Measurements from ENCODE around the gene STX11. TPM values are rescaled to one million over a fixed set of nuclear protein-coding genes. Genes with fewer than 3 reads are reported as not detected.
"Not testable (repeated sequence)": the region's sequence is repeated elsewhere in the genome, so short reads cannot be mapped to it uniquely, and the experiment has no call there.

Gene STX11
- total RNA-seq, 1 experiment from 2014 or later, result 0.17 TPM

DNA sequence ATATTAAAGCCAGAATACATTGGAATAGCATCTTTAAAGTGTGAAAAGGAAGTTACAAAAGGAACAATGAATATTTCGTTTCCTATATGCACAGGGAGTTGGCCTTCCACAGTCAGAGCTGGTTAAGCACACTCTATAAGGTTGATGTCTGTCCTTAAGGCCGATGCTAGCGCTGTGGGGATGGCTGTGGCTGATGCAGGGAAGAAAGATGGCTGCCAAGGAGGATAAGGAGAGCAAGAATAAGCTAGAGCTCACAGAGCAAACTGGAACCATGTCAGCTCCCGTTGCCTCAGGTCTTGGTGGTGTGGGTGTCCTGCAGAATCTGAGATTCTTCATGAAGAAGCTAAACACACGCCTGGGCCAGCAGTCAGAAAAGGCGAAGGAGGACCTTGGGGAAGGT is 20.8 kb upstream of the STX11 start:
- Histone ChIP-seq H3K27me3 (ENCODE audit: insufficient read depth, low read depth) (no peaks in the 10 kb centered on the region), H3K4me2 (no peak overlapping the region), H3K9me3 (ENCODE audit: insufficient read depth, low read depth) (no peaks in the 10 kb centered on the region), H4K20me1 (ENCODE audit: insufficient read depth) (no peaks in the 10 kb centered on the region), H3K27ac (no peak overlapping the region), H3K9me2 (ENCODE audit: insufficient read depth) (no peaks in the 10 kb centered on the region), H3K4me1 (replicated peaks; ENCODE audit: insufficient read depth) (peaks cover 13% of the 10 kb centered on the region), H3K79me2 (ENCODE audit: low read depth) (no peaks in the 10 kb centered on the region), H3K36me3 (ENCODE audit: low read depth) (no peaks in the 10 kb centered on the region), H3F3A (ENCODE audit: insufficient read depth, low read depth) (no peaks in the 10 kb centered on the region; the same call in 1 of the 2 replicates), H3K4me3 (no peak overlapping the region), H2AFZ (no peak overlapping the region)
- TF ChIP-seq, protein P1, sequence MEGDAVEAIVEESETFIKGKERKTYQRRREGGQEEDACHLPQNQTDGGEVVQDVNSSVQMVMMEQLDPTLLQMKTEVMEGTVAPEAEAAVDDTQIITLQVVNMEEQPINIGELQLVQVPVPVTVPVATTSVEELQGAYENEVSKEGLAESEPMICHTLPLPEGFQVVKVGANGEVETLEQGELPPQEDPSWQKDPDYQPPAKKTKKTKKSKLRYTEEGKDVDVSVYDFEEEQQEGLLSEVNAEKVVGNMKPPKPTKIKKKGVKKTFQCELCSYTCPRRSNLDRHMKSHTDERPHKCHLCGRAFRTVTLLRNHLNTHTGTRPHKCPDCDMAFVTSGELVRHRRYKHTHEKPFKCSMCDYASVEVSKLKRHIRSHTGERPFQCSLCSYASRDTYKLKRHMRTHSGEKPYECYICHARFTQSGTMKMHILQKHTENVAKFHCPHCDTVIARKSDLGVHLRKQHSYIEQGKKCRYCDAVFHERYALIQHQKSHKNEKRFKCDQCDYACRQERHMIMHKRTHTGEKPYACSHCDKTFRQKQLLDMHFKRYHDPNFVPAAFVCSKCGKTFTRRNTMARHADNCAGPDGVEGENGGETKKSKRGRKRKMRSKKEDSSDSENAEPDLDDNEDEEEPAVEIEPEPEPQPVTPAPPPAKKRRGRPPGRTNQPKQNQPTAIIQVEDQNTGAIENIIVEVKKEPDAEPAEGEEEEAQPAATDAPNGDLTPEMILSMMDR (conservative IDR thresholded peaks at IDR 0.05), result no peak
- TF ChIP-seq EZH2 (IDR thresholded peaks at IDR 0.05; ENCODE audit: low read depth), result no peak
- intact Hi-C loops (cut with micrococcal nuclease; ENCODE audit: unreplicated experiment), result no loop called here
- no TSS peak for BruUV-seq (replicated peaks)
- ChIA-PET POLR2A (ENCODE audit: unreplicated experiment) (no interaction called here), CTCF (no interaction called here)
- DNase-seq, result no peak

- H3K4me1 ChIP-seq (replicated peaks; ENCODE audit: insufficient read depth), result peaks cover 13% of the 10 kb centered on the region
- H4K20me1 ChIP-seq (ENCODE audit: insufficient read depth), result no peaks in the 10 kb centered on the region
- no peaks in the 10 kb centered on the region for H3K9me2 ChIP-seq (ENCODE audit: insufficient read depth)
- peak in 1 of 2 experiments; percentile 80 for DNase-seq
- H3K4me2 ChIP-seq, result peak overlapping the region; percentile 32
- peak overlapping the region; percentile 33; the same call in 1 of the 2 replicates for H3K27ac ChIP-seq
- H3K36me3 ChIP-seq (ENCODE audit: low read depth), result no peaks in the 10 kb centered on the region
- CTCF ChIA-PET, result interaction anchor here (0.6 kb wide), 1 partner anchor 1756 kb away, joined by 4 read pairs; no protein-coding TSS in a partner anchor
- no peak overlapping the region for H3K4me3 ChIP-seq
- no TSS peak for BruUV-seq (replicated peaks)
- no peak overlapping the region for H2AFZ ChIP-seq
- POLR2A ChIA-PET (ENCODE audit: unreplicated experiment), result no interaction called here
- H3K9me3 ChIP-seq (ENCODE audit: insufficient read depth, low read depth), result no peaks in the 10 kb centered on the region
- TF ChIP-seq, protein P1 (conservative IDR thresholded peaks at IDR 0.05), result no peak
- TF ChIP-seq EZH2 (IDR thresholded peaks at IDR 0.05; ENCODE audit: low read depth), result no peak
- no peaks in the 10 kb centered on the region for H3K79me2 ChIP-seq (ENCODE audit: low read depth)
- H3K27me3 ChIP-seq (ENCODE audit: insufficient read depth, low read depth), result no peaks in the 10 kb centered on the region
- H3F3A ChIP-seq (ENCODE audit: insufficient read depth, low read depth), result no peaks in the 10 kb centered on the region; the same call in 1 of the 2 replicates
- intact Hi-C loops (cut with micrococcal nuclease; ENCODE audit: unreplicated experiment), result no loop called here
Measured at GRCh38 chr6:144131248-144131709, 19.0 kb upstream of the STX11 start.

- H3K9me3 ChIP-seq (ENCODE audit: insufficient read depth, low read depth); H2AFZ ChIP-seq; H3K9me2 ChIP-seq (ENCODE audit: insufficient read depth); intact Hi-C loops (cut with micrococcal nuclease; ENCODE audit: unreplicated experiment); H3K79me2 ChIP-seq (ENCODE audit: low read depth); H3K4me3 ChIP-seq; H3F3A ChIP-seq (ENCODE audit: insufficient read depth, low read depth); CTCF ChIA-PET; BruUV-seq (replicated peaks); H3K36me3 ChIP-seq (ENCODE audit: low read depth); H3K27me3 ChIP-seq (ENCODE audit: insufficient read depth, low read depth); H3K27ac ChIP-seq; DNase-seq; H4K20me1 ChIP-seq (ENCODE audit: insufficient read depth); H3K4me2 ChIP-seq: not testable (repeated sequence)
- H3K4me1 ChIP-seq (replicated peaks; ENCODE audit: insufficient read depth), result peaks cover 13% of the 10 kb centered on the region
- POLR2A ChIA-PET (ENCODE audit: unreplicated experiment), result interaction anchor here (0.6 kb wide), 1 partner anchor 258 kb away, joined by 6 read pairs; no protein-coding TSS in a partner anchor
Measured at GRCh38 chr6:144132167-144132690, 18.1 kb upstream of the STX11 start.
